Keratinocyte (primary cell): ENCODE results near the gene RASAL2.

Experiments
- EZH2 ChIP-seq: IDR thresholded peaks from one replicate; pipeline ENCODE4 v1.6.1; 2012; ENCODE audit warnings: inconsistent platforms, mild to moderate bottlenecking, low read length, moderate library complexity
- TF ChIP-seq, protein P1 (sequence below), 3 experiments: IDR thresholded peaks in 1 of 3; conservative IDR thresholded peaks in 1 of 3; optimal IDR thresholded peaks in 1 of 3; 2 replicates in 2 of 3; 3 replicates in 1 of 3; pipeline versions ENCODE3 to v1.5.1; 2011; ENCODE audit warnings: low read length in 3 of 3, mild to moderate bottlenecking in 3 of 3, moderate library complexity in 2 of 3, control low read depth in 1 of 3, inconsistent platforms in 1 of 3; ENCODE audit not compliant: insufficient read depth in 2 of 3; ENCODE audit errors: extremely low read depth in 1 of 3

DNA sequence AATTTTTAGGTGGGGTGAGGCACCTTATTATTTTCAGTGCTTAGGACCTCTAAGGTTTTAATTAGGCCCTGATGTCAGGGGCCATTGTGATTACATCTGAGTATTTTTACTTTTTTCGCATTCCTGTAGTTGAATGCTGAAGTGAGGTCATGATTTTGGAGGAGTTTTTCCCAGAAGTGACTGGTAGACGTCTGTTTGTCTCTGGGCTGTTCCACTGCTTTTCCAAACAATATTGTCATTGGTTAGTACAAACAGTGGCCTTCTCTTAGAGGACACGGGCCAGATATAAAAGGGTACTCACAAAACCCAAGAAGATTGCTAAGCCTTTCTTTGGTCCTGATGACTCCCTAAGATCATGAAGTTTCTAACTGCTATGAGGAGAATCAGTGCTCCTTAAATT, 7.6 kb upstream of the RASAL2 start:
- TF ChIP-seq EZH2, result no peak
- TF ChIP-seq, protein P1, sequence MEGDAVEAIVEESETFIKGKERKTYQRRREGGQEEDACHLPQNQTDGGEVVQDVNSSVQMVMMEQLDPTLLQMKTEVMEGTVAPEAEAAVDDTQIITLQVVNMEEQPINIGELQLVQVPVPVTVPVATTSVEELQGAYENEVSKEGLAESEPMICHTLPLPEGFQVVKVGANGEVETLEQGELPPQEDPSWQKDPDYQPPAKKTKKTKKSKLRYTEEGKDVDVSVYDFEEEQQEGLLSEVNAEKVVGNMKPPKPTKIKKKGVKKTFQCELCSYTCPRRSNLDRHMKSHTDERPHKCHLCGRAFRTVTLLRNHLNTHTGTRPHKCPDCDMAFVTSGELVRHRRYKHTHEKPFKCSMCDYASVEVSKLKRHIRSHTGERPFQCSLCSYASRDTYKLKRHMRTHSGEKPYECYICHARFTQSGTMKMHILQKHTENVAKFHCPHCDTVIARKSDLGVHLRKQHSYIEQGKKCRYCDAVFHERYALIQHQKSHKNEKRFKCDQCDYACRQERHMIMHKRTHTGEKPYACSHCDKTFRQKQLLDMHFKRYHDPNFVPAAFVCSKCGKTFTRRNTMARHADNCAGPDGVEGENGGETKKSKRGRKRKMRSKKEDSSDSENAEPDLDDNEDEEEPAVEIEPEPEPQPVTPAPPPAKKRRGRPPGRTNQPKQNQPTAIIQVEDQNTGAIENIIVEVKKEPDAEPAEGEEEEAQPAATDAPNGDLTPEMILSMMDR (optimal IDR thresholded peaks at IDR 0.05 in 1 of 3, IDR thresholded peaks at IDR 0.05 in 1 of 3, conservative IDR thresholded peaks at IDR 0.05 in 1 of 3; ENCODE audit: extremely low read depth in 1 of 3, insufficient read depth in 2 of 3, low read length in 3 of 3), result no peak
